ENCODE results near the gene MYEF2.

GRCh38 chr15:48185529-48185928, 7.4 kb upstream of the MYEF2 start:
- no peak for TF ChIP-seq CTCF (conservative IDR thresholded peaks at IDR 0.05 in 1 of 2, IDR thresholded peaks at IDR 0.05 in 1 of 2; ENCODE audit: extremely low read depth in 1 of 2, insufficient read depth in 1 of 2, low read depth in 1 of 2, low read length in 2 of 2)
- TF ChIP-seq EZH2 (IDR thresholded peaks at IDR 0.05; ENCODE audit: borderline replicate concordance, low read length), result no peak
